HL-60/S4 (cell line): ENCODE measurements around the gene KDM5A.
"Not testable (repeated sequence)": the region's sequence is repeated elsewhere in the genome, so short reads cannot be mapped to it uniquely, and the experiment has no call there.

Experiments used
- in situ Hi-C: fragments of 300-500 bp; cut with MboI; formaldehyde crosslinking; loops from 2 replicates; pipeline ENCODE4 v1.14.3; 2022; ENCODE audit warnings: low sequenced_read_pairs

Gene KDM5A

GRCh38 chr12:389142-390096 lies at the start of gene KDM5A:
Gene KDM5A, minus strand, starts transcription at chr12:389320. Its CDS starts 229 bp downstream, at chr12:389091.
- in situ Hi-C loops, result no loop called here

GRCh38 chr12:435737-436136 lies 46.6 kb upstream of the KDM5A start:
- in situ Hi-C loops, result not testable (repeated sequence)

- in situ Hi-C loops, result no loop called here
Observed at GRCh38 chr12:422526-422925, 33.4 kb upstream of the KDM5A start.

GRCh38 chr12:418432-418831 lies 29.3 kb upstream of the KDM5A start:
- in situ Hi-C loops, result no loop called here

GRCh38 chr12:414859-415258 lies 25.7 kb upstream of the KDM5A start:
- in situ Hi-C loops, result no loop called here

- in situ Hi-C loops, result no loop called here
Observed at GRCh38 chr12:402029-402389, 12.9 kb upstream of the KDM5A start.

- in situ Hi-C loops, result no loop called here
Observed at GRCh38 chr12:401235-402028, 12.3 kb upstream of the KDM5A start, which contains the start of gene CCDC77. Gene CCDC77, plus strand, starts transcription at chr12:401644. Its CDS starts 7,740 bp downstream, at chr12:409384.

GRCh38 chr12:400828-401227 lies 11.7 kb upstream of the KDM5A start:
- in situ Hi-C loops, result no loop called here

- in situ Hi-C loops, result no loop called here
Observed at GRCh38 chr12:388541-389141, 479 bp downstream of the KDM5A start.

- in situ Hi-C loops, result no loop called here
Observed at GRCh38 chr12:388012-388411, 1.1 kb downstream of the KDM5A start.

GRCh38 chr12:386651-387050 lies 2.5 kb downstream of the KDM5A start:
- in situ Hi-C loops, result no loop called here

- in situ Hi-C loops, result not testable (repeated sequence)
Observed at GRCh38 chr12:370739-371485, 18.2 kb downstream of the KDM5A start.

GRCh38 chr12:367972-368371 lies 21.1 kb downstream of the KDM5A start:
- in situ Hi-C loops, result no loop called here

GRCh38 chr12:366820-367219 lies 22.3 kb downstream of the KDM5A start:
- in situ Hi-C loops, result no loop called here

GRCh38 chr12:359091-359490 lies 30.0 kb downstream of the KDM5A start:
- in situ Hi-C loops, result no loop called here

- in situ Hi-C loops, result no loop called here
Observed at GRCh38 chr12:356276-356988, 32.7 kb downstream of the KDM5A start.

- in situ Hi-C loops, result not testable (repeated sequence)
Observed at GRCh38 chr12:351197-351596, 37.9 kb downstream of the KDM5A start.

GRCh38 chr12:349625-350024 lies 39.5 kb downstream of the KDM5A start:
- in situ Hi-C loops, result not testable (repeated sequence)

GRCh38 chr12:343036-343435 lies 46.1 kb downstream of the KDM5A start:
- in situ Hi-C loops, result not testable (repeated sequence)

GRCh38 chr12:337039-337438 lies 52.1 kb downstream of the KDM5A start:
- in situ Hi-C loops, result no loop called here
